HepG2 (cell line): Measurements from ENCODE around the gene MGMT.

Source experiments
- CHD2 ChIP-seq: IDR thresholded peaks from 2 replicates; pipeline ENCODE4 v1.6.1; 2011; ENCODE audit warnings: low read depth, low read length, improper control_type of control experiment
- HNRNPH1 ChIP-seq: fragments of 200-400 bp; formaldehyde crosslinking; optimal IDR thresholded peaks from 2 replicates; pipeline ENCODE3; 2017; ENCODE audit warnings: mild to moderate bottlenecking, low read depth, low read length
- NFYB ChIP-seq: sonication (generic); formaldehyde crosslinking; IDR thresholded peaks from 2 replicates; pipeline ENCODE4 v1.4.0; 2020; ENCODE audit warnings: missing genetic modification reagents
- PBX3 ChIP-seq: sonication (generic); formaldehyde crosslinking; IDR thresholded peaks from 2 replicates; pipeline ENCODE4 v1.8.1; 2023; ENCODE audit warnings: missing genetic modification reagents, inconsistent platforms, borderline replicate concordance
- REST ChIP-seq, 2 experiments: IDR thresholded peaks; 2 replicates each; pipeline ENCODE4 v1.6.1; 2011 to 2012; ENCODE audit warnings: low read length in 2 of 2, borderline replicate concordance in 1 of 2, low read depth in 1 of 2, mild to moderate bottlenecking in 1 of 2, moderate library complexity in 1 of 2
- ZBTB7A ChIP-seq: sonication (generic); formaldehyde crosslinking; IDR thresholded peaks from 2 replicates; pipeline ENCODE4 v1.8.0; 2022; ENCODE audit warnings: mild to moderate bottlenecking, missing genetic modification reagents
- ZFX ChIP-seq: sonication (generic); formaldehyde crosslinking; IDR thresholded peaks from 2 replicates; pipeline ENCODE4 v1.4.0; 2020; ENCODE audit warnings: mild to moderate bottlenecking, low read depth, missing genetic modification reagents, moderate library complexity
- ZSCAN31 ChIP-seq: sonication (generic); formaldehyde crosslinking; IDR thresholded peaks from 2 replicates; pipeline ENCODE4 v1.5.0; 2020; ENCODE audit warnings: low read depth, mild to moderate bottlenecking, missing genetic modification reagents
- TF ChIP-seq, protein P1 (sequence below): sonication (generic); formaldehyde crosslinking; IDR thresholded peaks from 2 replicates; pipeline ENCODE4 v1.4.0; 2020; ENCODE audit warnings: missing genetic modification reagents
- TF ChIP-seq, protein P2 (sequence below): sonication (generic); formaldehyde crosslinking; IDR thresholded peaks from 2 replicates; pipeline ENCODE4 v1.5.0; 2020; ENCODE audit warnings: missing genetic modification reagents

- no peak for TF ChIP-seq ZSCAN31
- TF ChIP-seq HNRNPH1: no peak
- TF ChIP-seq NFYB (CRISPR knock-in tag): no peak
- no peak for TF ChIP-seq REST (IDR thresholded peaks at IDR 0.05; ENCODE audit: borderline replicate concordance in 1 of 2, low read depth in 1 of 2, low read length in 2 of 2)
- no peak for TF ChIP-seq CHD2
- TF ChIP-seq, protein P1, sequence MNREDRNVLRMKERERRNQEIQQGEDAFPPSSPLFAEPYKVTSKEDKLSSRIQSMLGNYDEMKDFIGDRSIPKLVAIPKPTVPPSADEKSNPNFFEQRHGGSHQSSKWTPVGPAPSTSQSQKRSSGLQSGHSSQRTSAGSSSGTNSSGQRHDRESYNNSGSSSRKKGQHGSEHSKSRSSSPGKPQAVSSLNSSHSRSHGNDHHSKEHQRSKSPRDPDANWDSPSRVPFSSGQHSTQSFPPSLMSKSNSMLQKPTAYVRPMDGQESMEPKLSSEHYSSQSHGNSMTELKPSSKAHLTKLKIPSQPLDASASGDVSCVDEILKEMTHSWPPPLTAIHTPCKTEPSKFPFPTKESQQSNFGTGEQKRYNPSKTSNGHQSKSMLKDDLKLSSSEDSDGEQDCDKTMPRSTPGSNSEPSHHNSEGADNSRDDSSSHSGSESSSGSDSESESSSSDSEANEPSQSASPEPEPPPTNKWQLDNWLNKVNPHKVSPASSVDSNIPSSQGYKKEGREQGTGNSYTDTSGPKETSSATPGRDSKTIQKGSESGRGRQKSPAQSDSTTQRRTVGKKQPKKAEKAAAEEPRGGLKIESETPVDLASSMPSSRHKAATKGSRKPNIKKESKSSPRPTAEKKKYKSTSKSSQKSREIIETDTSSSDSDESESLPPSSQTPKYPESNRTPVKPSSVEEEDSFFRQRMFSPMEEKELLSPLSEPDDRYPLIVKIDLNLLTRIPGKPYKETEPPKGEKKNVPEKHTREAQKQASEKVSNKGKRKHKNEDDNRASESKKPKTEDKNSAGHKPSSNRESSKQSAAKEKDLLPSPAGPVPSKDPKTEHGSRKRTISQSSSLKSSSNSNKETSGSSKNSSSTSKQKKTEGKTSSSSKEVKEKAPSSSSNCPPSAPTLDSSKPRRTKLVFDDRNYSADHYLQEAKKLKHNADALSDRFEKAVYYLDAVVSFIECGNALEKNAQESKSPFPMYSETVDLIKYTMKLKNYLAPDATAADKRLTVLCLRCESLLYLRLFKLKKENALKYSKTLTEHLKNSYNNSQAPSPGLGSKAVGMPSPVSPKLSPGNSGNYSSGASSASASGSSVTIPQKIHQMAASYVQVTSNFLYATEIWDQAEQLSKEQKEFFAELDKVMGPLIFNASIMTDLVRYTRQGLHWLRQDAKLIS (CRISPR knock-in tag): no peak
- TF ChIP-seq, protein P2, sequence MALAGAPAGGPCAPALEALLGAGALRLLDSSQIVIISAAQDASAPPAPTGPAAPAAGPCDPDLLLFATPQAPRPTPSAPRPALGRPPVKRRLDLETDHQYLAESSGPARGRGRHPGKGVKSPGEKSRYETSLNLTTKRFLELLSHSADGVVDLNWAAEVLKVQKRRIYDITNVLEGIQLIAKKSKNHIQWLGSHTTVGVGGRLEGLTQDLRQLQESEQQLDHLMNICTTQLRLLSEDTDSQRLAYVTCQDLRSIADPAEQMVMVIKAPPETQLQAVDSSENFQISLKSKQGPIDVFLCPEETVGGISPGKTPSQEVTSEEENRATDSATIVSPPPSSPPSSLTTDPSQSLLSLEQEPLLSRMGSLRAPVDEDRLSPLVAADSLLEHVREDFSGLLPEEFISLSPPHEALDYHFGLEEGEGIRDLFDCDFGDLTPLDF (CRISPR knock-in tag): no peak
- no peak for TF ChIP-seq ZBTB7A (CRISPR knock-in tag)
- no peak for TF ChIP-seq PBX3 (CRISPR knock-in tag)
- TF ChIP-seq ZFX (CRISPR knock-in tag): no peak
Measured at GRCh38 chr10:129778571-129778970, 311.5 kb downstream of the MGMT start.
